ENCODE data around the gene KRT40.
A peak's percentile ranks its signal among the peaks of the same experiment; 100 is the strongest.

KRT40 gene

DNA sequence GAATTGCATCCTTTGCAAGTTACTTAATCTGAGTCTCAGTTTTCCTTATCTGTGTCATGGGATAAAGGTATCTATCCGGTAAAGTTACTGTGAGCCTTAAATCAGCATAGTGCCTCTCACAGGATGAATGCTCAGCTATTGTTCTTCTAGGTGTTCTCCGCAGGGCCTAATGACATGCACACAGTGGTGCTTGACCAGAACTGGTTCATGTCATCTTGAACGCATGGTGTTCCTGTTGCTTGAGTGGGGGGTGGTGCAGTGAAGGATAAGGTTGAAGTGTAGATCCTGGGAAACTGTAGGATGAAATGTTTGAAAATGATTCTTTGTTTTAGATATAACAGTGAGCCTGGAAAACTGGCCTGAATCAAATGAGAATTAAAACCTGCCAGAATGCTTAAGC lies 4.0 kb downstream of the KRT40 start:
- ATAC-seq: no peak

DNA sequence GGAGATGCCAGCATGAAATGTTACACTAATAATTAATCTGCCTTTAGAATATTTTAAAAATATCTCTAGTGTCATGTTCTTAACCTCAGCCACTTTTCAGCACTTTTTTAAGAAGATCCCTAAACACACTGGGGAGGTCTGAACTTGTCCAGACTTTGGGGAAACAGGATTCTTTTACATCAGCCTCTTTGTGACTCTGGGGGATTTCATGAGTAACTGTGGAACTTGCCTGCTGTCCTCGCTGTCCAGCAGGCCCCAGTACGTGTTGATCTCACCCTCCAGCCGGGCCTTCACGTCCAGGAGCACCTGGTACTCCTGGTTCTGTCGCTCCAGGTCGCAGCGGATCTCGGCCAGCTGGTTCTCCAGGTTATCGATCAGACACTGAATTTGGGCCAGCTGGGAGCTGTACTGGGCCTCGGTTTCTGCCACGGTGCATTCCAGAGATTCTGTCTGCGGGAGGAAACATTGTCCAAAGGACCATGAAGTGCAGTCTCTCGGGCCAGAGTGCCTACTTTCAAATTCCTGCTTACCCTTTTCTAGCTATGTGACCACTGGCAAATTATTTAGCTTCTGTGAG lies 5.5 kb downstream of the KRT40 start:
- H3K27me3 Mint-ChIP-seq: peaks cover 13% of the 10 kb centered on the region
- DNase-seq (no peak), ATAC-seq (no peak)
- H3K4me1 Mint-ChIP-seq: no peaks in the 10 kb centered on the region
- no peaks in the 10 kb centered on the region for H3K36me3 Mint-ChIP-seq (ENCODE audit: low read depth)
- H3K4me3 Mint-ChIP-seq: no peak overlapping the region
- no peak overlapping the region for H3K27ac Mint-ChIP-seq
- H3K9me3 Mint-ChIP-seq: no peaks in the 10 kb centered on the region

More for the DNA sequence above, 4.0 kb downstream of the KRT40 start:
- Mint-ChIP-seq H3K4me1 (no peaks in the 10 kb centered on the region), H3K27ac (no peak overlapping the region), H3K27me3 (peaks cover 12% of the 10 kb centered on the region), H3K9me3 (no peaks in the 10 kb centered on the region), H3K4me3 (no peak overlapping the region), H3K36me3 (ENCODE audit: low read depth) (no peaks in the 10 kb centered on the region)
- DNase-seq: no peak

DNA sequence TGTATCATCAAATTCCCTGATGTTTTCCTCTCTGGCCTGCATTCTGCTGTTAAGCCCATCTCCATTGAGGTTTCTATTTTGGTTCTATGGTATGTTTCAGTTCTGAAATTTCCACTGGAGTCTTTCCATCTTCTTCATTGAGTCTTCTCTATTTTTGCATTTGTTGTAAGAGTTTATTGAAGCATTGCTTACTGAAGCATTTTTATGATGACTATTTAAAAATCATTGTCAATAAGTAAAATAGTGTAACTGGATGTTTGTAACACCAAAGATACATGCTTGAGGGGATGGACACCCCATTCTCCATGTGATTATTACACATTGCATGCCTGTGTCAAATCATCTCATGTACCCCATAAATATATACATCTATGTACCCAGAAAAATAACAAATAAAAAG lies 8.6 kb downstream of the KRT40 start:
- Mint-ChIP-seq H3K9me3 (no peaks in the 10 kb centered on the region), H3K4me3 (no peak overlapping the region)

DNA sequence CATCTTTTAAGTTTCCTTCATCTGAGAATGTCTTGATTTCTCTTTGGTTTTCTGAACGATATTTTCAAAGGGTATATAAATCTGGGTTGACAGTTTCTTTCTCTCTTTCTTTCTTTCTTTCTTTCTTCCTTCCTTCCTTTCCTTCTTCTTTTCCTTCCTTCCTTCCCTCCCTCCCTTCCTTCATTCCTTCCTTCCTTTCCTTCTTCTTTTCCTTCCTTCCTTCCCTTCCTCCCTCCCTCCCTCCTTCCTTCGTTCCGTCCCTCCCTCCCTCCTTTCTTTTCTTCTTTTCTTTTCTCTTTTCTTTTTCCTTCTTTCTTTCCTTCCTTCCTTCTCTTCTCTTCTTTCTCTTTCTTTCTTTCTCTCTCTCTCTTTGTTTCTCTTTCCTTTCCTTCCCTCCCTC lies 9.8 kb downstream of the KRT40 start:
- H3K4me3 Mint-ChIP-seq: no peak overlapping the region
- peaks cover 13% of the 10 kb centered on the region for H3K27me3 Mint-ChIP-seq
- no peaks in the 10 kb centered on the region for H3K9me3 Mint-ChIP-seq
- DNase-seq: no peak
- no peak overlapping the region for H3K27ac Mint-ChIP-seq
- no peaks in the 10 kb centered on the region for H3K36me3 Mint-ChIP-seq (ENCODE audit: low read depth)
- ATAC-seq: no peak
- no peaks in the 10 kb centered on the region for H3K4me1 Mint-ChIP-seq

More for the DNA sequence above, 8.6 kb downstream of the KRT40 start:
- Mint-ChIP-seq H3K36me3 (ENCODE audit: low read depth) (no peaks in the 10 kb centered on the region), H3K27ac (no peak overlapping the region), H3K27me3 (peaks cover 11% of the 10 kb centered on the region), H3K4me1 (no peaks in the 10 kb centered on the region)
- DNase-seq: no peak
- no peak for ATAC-seq

DNA sequence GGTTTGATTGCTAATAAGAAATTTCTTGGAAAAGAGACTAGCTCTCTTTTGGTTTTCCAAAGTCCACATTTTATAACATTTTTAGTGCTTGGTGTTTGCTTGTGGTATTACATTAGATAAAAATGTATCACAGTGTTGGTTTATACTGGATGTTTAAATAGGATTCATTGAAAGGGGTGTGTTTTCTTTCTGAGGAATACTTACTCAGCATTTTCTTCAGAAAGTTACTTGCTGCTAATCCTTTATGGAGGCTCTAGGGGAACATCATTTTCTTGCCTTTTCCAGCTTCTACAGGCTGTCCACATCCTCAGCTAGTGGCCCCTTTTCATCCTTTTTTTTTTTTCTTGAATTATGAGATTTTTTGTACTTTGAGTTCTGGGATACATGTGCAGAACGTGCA lies 16.5 kb downstream of the KRT40 start:
- DNase-seq (no peak), ATAC-seq (no peak)
- no peaks in the 10 kb centered on the region for H3K4me1 Mint-ChIP-seq
- H3K36me3 Mint-ChIP-seq (ENCODE audit: low read depth): no peaks in the 10 kb centered on the region
- no peak overlapping the region for H3K27ac Mint-ChIP-seq
- peaks cover 3% of the 10 kb centered on the region for H3K9me3 Mint-ChIP-seq
- H3K4me3 Mint-ChIP-seq: no peak overlapping the region
- peaks cover 4% of the 10 kb centered on the region for H3K27me3 Mint-ChIP-seq

DNA sequence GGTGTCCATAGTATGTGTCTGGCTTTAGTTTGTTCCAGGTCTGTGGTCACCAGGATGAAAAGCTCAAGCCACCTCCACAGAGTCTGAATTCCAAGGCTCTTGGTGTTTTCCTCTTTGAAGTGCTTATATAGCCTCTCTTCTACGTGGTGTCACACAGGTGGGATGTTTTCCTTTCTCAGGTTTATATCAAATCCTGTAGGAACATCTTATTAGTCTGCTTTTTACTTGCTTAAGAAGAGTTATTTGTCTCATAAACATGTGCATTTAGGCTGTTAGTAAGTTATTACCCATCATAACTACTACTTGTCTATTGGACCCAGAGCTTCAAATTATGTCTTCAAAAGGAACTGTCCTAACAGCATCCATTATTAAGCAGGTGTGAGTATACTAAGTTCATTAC lies 17.3 kb downstream of the KRT40 start, which contains the start of gene KRT39:
Gene KRT39 (minus strand): TSS at position 101 of the 400 bp plus-strand sequence. CDS start 92 bp downstream, at position 9.
- Mint-ChIP-seq H3K27me3 (peaks cover 4% of the 10 kb centered on the region), H3K4me3 (no peak within 1 kb of the TSS), H3K9me3 (peaks cover 3% of the 10 kb centered on the region), H3K27ac (no peak within 1 kb of the TSS), H3K36me3 (ENCODE audit: low read depth) (no peaks in the 10 kb centered on the region), H3K4me1 (no peaks in the 10 kb centered on the region)
- ATAC-seq (no peak), DNase-seq (no peak)

DNA sequence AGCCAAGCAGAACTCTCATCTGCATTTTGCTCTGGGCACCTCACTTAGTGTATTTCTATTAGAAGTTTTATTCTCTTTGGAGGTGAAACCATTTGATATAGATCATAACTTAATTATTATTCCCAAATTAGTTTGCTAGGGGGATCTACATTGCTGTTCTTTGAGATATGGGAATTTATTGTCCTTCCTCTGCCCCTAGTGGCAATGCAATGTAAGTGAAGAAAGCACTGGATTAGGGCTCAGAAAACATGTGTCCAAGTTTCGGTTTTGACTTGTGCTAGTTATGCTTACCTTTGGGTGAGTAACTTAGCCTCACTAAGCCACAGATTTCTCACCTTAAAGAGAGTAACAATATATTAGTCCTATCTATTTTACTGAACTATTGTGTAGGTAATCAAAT lies 20.3 kb downstream of the KRT40 start:
- H3K27me3 Mint-ChIP-seq: no peaks in the 10 kb centered on the region
- H3K4me1 Mint-ChIP-seq: no peaks in the 10 kb centered on the region
- H3K27ac Mint-ChIP-seq: no peak overlapping the region
- ATAC-seq (no peak), DNase-seq (no peak)
- H3K9me3 Mint-ChIP-seq: peaks cover 3% of the 10 kb centered on the region
- no peaks in the 10 kb centered on the region for H3K36me3 Mint-ChIP-seq (ENCODE audit: low read depth)
- no peak overlapping the region for H3K4me3 Mint-ChIP-seq

DNA sequence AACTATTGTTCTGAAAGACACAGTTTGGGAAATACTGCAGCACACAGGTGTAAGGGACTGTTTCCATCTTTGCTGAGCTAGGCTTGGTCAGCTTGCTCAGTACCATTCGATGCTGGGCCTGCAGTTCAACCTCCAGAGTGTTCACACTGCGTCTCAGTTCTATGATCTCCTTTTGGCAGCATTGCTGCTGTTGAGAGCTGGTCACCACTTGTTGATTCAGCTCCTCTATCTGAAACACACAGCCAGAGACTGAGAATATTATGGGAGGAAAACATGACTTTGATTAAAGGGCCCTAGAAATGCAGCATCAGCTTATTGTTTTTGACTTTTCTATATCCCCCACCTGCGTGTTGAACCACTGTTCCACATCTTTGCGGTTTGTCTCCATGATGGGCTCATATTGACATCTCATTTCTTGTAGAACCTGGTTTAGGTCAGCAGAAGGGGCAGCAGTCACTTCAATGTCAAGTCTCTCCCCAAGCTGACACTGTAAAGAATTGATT lies 22.0 kb downstream of the KRT40 start:
- Mint-ChIP-seq H3K4me3 (no peak overlapping the region), H3K27ac (no peak overlapping the region), H3K4me1 (no peaks in the 10 kb centered on the region), H3K36me3 (ENCODE audit: low read depth) (no peaks in the 10 kb centered on the region), H3K27me3 (no peaks in the 10 kb centered on the region), H3K9me3 (peaks cover 3% of the 10 kb centered on the region)
- no peak for ATAC-seq
- no peak for DNase-seq

DNA sequence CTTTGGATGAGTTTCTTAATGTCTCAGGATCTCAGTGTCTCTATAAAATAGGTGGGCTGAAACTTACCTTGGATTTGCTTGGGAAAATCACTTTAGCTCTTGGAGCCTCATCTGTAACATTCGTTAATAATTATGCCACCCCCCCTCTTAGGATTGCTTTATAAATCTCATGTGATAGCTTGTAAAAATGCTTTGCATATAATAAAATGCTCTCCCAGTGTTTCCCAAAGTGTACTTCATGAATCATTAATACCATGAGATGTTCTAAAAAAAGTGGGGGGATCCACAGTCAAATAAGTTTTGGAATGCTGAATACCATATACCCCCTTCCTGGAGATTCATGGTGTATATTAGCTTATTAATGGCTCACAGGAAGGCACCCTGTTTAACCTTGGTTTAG lies 22.5 kb downstream of the KRT40 start:
- ATAC-seq (no peak), DNase-seq (no peak)
- Mint-ChIP-seq H3K4me1 (no peaks in the 10 kb centered on the region), H3K36me3 (ENCODE audit: low read depth) (no peaks in the 10 kb centered on the region), H3K27me3 (no peaks in the 10 kb centered on the region), H3K27ac (no peak overlapping the region), H3K9me3 (peaks cover 3% of the 10 kb centered on the region), H3K4me3 (no peak overlapping the region)

DNA sequence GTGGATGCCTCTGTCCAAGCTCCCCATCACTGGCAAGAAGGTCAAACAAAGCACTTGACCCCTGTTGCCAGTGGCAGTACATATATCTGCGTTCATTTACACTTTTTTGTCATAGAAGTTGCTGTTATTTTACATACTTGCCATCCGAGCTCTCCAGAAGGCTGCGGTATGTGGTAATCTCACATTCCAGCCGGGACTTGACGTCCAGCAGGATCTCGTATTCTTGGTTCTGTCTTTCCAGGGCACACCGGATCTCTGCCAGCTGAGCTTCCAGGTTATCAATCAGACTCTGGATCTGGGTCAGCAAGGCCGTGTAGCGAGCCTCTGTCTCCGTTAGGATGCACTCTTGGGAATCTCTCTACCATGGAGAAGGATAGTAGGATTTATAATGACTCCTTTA lies 24.0 kb downstream of the KRT40 start:
- peaks cover 3% of the 10 kb centered on the region for H3K9me3 Mint-ChIP-seq
- H3K36me3 Mint-ChIP-seq (ENCODE audit: low read depth): no peaks in the 10 kb centered on the region
- no peak for ATAC-seq
- no peak overlapping the region for H3K4me3 Mint-ChIP-seq
- peaks cover under 1% of the 10 kb centered on the region for H3K27me3 Mint-ChIP-seq
- no peak for DNase-seq
- no peak overlapping the region for H3K27ac Mint-ChIP-seq
- no peaks in the 10 kb centered on the region for H3K4me1 Mint-ChIP-seq

DNA sequence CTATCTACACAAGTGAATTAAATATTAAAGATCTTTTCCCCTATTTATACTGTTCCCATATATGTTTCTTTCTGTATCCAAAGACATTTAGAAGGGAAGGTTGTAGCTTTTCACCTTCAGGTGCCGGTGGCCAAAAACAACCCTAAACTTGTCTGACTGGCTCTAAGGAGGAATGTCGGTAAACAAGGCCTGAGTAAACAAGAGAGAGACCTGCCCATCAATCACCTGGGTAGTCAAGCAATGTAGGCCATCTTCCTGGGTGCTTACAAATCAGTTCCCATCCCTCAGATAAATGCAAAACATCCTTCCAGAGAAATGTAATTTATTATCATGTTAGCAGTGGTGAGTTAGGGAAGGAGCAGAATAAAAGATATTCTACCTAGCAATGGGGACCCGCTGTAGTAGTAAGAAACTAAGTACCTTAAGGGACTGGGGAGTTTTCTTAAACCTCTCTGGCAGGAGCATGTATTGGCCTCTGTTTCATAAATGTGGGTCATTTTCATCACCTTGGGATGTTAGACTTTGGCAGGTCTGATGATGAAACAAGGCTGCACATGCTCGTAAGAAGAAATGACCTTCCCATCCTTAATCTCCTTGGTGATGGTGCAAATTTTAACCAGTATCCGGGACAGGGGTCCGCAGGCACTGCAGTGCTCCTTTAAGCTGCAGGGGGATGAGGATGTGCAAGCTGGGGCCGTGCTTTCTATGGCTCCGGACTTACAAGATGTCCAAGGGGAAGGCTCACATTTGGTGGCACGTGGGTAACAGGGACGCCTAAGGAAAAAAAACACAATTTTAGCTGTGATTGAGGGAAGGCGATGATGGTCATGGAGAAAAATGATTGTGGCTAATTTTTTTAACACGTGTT lies 25.8 kb downstream of the KRT40 start:
- Mint-ChIP-seq H3K4me3 (no peak overlapping the region), H3K9me3 (peaks cover 2% of the 10 kb centered on the region), H3K36me3 (ENCODE audit: low read depth) (no peaks in the 10 kb centered on the region), H3K27ac (no peak overlapping the region), H3K27me3 (peaks cover 13% of the 10 kb centered on the region), H3K4me1 (no peaks in the 10 kb centered on the region)
- no peak for ATAC-seq
- DNase-seq: no peak

DNA sequence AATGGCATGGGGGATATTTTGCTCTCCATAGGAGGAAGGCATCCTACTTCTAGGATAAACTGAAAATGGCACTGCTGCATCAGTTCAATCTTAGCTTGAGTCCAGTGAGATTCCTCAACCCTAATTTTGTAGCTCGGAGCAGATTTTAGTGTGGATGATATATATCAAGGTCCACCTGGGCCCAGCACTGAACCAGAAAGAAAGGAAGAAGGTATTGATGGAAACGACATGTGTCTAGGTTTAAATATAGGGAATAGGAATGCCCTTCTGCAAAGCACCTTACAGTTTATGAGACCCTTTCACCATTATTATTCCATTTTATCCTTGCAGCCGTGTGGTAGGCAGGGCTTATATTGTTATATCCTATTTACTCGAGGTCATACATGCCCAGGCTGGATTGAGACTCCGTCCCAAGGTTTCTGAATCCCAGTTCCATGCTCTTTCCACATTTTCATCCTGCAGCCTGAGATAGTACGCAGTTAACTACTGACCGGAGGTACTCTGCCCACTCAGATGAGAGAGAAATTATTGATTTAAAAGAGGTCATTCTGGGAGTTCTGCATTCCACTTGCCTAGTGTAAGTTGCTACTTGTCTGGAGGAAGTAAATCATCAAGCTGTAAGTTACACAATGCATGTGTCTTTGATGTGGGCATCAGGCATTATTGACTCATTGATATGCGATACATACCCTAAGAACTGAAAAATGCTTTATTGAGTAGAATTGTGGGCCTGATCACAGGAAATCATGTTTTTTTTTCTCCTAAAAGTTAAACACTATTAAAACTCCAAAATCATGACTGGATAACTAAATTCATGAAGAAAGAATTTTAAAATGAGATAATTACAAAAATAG lies 27.5 kb downstream of the KRT40 start:
- no peaks in the 10 kb centered on the region for H3K36me3 Mint-ChIP-seq (ENCODE audit: low read depth)
- ATAC-seq: no peak
- peaks cover 24% of the 10 kb centered on the region for H3K27me3 Mint-ChIP-seq
- H3K4me1 Mint-ChIP-seq: no peaks in the 10 kb centered on the region
- H3K4me3 Mint-ChIP-seq: no peak overlapping the region
- DNase-seq: no peak
- no peak overlapping the region for H3K27ac Mint-ChIP-seq
- H3K9me3 Mint-ChIP-seq: no peaks in the 10 kb centered on the region

DNA sequence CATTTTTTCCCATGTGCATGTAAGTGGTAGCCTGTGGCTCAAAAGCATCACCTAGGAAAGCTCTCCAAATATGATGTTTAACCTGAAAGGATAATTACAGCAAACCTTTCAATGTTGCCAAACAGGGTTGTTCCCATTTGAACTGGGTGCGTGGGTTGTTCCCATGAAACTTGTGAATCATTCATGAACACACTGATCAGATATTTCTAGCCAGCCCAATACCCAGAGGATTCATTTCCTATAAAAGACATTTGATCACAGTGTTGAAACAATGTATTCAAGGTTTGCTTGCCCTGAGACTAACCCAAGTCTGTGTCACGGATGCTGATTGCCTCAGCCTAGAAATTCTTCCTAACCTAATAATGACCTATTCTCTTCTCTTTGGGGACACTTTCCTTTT lies 30.2 kb downstream of the KRT40 start:
- peak; percentile 24 for ATAC-seq

DNA sequence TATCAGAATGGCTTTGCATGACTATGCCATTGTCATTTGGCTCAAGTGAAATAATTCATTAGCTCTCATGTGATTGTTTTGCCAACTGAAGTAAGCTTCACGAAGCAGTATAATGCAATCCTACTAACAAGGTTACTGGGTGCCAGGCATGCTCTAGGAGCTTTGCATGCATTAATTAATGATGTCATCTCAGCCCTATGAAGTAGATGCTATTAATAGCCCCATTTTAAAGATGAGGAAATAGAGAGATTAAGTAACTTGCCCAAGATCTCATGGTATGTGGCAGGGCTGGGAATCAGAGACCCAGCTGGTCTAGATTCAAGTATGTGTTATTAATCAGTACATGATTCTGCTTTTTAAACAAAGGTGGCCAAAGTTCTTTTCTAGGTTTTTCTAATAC lies 31.5 kb downstream of the KRT40 start:
- no peak overlapping the region for H3K27ac Mint-ChIP-seq
- H3K27me3 Mint-ChIP-seq: peaks cover 53% of the 10 kb centered on the region
- no peak for DNase-seq
- H3K36me3 Mint-ChIP-seq (ENCODE audit: low read depth): no peaks in the 10 kb centered on the region
- H3K4me3 Mint-ChIP-seq: no peak overlapping the region
- no peak for ATAC-seq
- H3K9me3 Mint-ChIP-seq: no peaks in the 10 kb centered on the region
- H3K4me1 Mint-ChIP-seq: no peaks in the 10 kb centered on the region

More for the DNA sequence above, 30.2 kb downstream of the KRT40 start:
- peaks cover 42% of the 10 kb centered on the region for H3K27me3 Mint-ChIP-seq
- no peak overlapping the region for H3K4me3 Mint-ChIP-seq
- H3K9me3 Mint-ChIP-seq: no peaks in the 10 kb centered on the region
- H3K27ac Mint-ChIP-seq: no peak overlapping the region
- H3K36me3 Mint-ChIP-seq (ENCODE audit: low read depth): no peaks in the 10 kb centered on the region
- DNase-seq: no peak
- H3K4me1 Mint-ChIP-seq: no peaks in the 10 kb centered on the region
